Type B pancreatic cell (in vitro differentiated cells): ENCODE measurements around the gene COPZ2. TPM values are rescaled to one million over a fixed set of nuclear protein-coding genes. Genes with fewer than 3 reads are reported as not detected.

Experiments used
- DNase-seq: peaks from one replicate; pipeline ENCODE4 v3.0.0; 2021; ENCODE audit warnings: mixed read lengths; ENCODE audit not compliant: unreplicated experiment; ENCODE audit errors: extremely low spot score
- H3K27ac Mint-ChIP-seq: 2 replicates; pipeline ENCODE4 v1.8.0; 2021; ENCODE audit warnings: mild to moderate bottlenecking, mixed read lengths
- H3K27me3 Mint-ChIP-seq: 2 replicates; pipeline ENCODE4 v1.8.0; 2021; ENCODE audit warnings: mixed read lengths
- H3K36me3 Mint-ChIP-seq: 2 replicates; pipeline ENCODE4 v1.8.0; 2021; ENCODE audit warnings: mixed read lengths
- H3K4me1 Mint-ChIP-seq: one replicate; pipeline ENCODE4 v1.8.0; 2021; ENCODE audit warnings: mixed read lengths; ENCODE audit not compliant: unreplicated experiment
- H3K4me3 Mint-ChIP-seq: 2 replicates; pipeline ENCODE4 v1.8.0; 2021; ENCODE audit warnings: mild to moderate bottlenecking, mixed read lengths
- H3K9me3 Mint-ChIP-seq: 2 replicates; pipeline ENCODE4 v1.8.0; 2021; ENCODE audit warnings: mixed read lengths
- CTCF ChIP-seq: fragments of 200-600 bp; sonication (generic); conservative IDR thresholded peaks from 2 replicates; pipeline ENCODE4 v1.5.0; 2021; ENCODE audit warnings: antibody characterized with exemption, mild to moderate bottlenecking
- total RNA-seq: library from RNA; stranded (reverse); gene quantifications from 2 replicates; pipeline ENCODE4 v1.2.1, GENCODE V29; 2021; ENCODE audit warnings: low replicate concordance

COPZ2 gene
- total RNA-seq, 1 donor from 2014 or later, result 5.7 TPM

DNA sequence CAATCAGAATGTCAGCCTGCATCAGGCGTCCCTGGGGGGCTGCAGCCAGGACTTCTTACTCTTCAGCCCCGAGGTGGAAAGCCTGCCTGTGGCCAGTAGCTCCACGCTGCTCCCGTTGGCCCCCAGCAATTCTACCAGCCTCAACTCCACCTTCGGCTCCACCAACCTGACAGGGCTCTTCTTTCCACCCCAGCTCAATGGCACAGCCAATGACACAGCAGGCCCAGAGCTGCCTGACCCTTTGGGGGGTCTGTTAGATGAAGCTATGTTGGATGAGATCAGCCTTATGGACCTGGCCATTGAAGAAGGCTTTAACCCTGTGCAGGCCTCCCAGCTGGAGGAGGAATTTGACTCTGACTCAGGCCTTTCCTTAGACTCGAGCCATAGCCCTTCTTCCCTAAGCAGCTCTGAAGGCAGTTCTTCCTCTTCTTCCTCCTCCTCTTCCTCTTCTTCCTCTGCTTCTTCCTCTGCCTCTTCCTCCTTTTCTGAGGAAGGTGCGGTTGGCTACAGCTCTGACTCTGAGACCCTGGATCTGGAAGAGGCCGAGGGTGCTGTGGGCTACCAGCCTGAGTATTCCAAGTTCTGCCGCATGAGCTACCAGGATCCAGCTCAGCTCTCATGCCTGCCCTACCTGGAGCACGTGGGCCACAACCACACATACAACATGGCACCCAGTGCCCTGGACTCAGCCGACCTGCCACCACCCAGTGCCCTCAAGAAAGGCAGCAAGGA is 21.0 kb upstream of the COPZ2 start:
- no peak for TF ChIP-seq CTCF
- H3K9me3 Mint-ChIP-seq, result no peaks in the 10 kb centered on the region
- peaks cover 28% of the 10 kb centered on the region for H3K36me3 Mint-ChIP-seq
- no peak overlapping the region for H3K4me3 Mint-ChIP-seq
- no peaks in the 10 kb centered on the region for H3K27me3 Mint-ChIP-seq
- no peak overlapping the region for H3K27ac Mint-ChIP-seq
- no peak for DNase-seq
- peaks cover 16% of the 10 kb centered on the region for H3K4me1 Mint-ChIP-seq

GRCh38 chr17:48057626-48058025 is 20.0 kb upstream of the COPZ2 start:
- Mint-ChIP-seq H3K4me3 (no peak overlapping the region), H3K4me1 (peaks cover 25% of the 10 kb centered on the region), H3K27me3 (no peaks in the 10 kb centered on the region), H3K36me3 (peaks cover 28% of the 10 kb centered on the region), H3K9me3 (no peaks in the 10 kb centered on the region), H3K27ac (no peak overlapping the region)
- no peak for DNase-seq
- TF ChIP-seq CTCF, result no peak

DNA sequence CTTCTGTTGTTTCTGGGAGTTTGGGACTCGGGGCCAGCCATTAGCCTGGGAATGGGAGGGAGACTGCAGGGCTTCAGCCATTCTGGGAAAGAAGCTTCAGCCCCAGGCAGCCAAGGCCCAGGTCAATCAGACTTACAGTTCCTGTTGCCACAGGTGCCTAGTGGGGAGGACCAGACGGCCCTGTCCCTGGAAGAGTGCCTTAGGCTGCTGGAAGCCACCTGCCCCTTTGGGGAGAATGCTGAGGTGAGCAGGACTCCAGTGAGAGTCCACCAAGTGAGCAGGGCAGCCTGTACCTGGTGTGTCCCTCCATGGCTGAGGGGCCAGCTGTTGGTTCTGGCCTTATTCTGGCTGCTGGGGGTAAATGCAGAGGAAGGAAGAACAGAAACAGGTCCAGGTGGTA is 19.3 kb upstream of the COPZ2 start:
- no peaks in the 10 kb centered on the region for H3K27me3 Mint-ChIP-seq
- H3K36me3 Mint-ChIP-seq, result peaks cover 24% of the 10 kb centered on the region
- H3K4me3 Mint-ChIP-seq, result no peak overlapping the region
- no peak for TF ChIP-seq CTCF
- H3K27ac Mint-ChIP-seq, result no peak overlapping the region
- H3K4me1 Mint-ChIP-seq, result peaks cover 32% of the 10 kb centered on the region
- H3K9me3 Mint-ChIP-seq, result no peaks in the 10 kb centered on the region
- DNase-seq, result no peak

- no peaks in the 10 kb centered on the region for H3K27me3 Mint-ChIP-seq
- TF ChIP-seq CTCF, result no peak
- DNase-seq, result no peak
- peak overlapping the region; percentile 71 for H3K27ac Mint-ChIP-seq
- peaks cover 38% of the 10 kb centered on the region for H3K4me1 Mint-ChIP-seq
- no peaks in the 10 kb centered on the region for H3K9me3 Mint-ChIP-seq
- H3K36me3 Mint-ChIP-seq, result peaks cover 21% of the 10 kb centered on the region
- H3K4me3 Mint-ChIP-seq, result peak overlapping the region; percentile 18
Measured at GRCh38 chr17:48056246-48056745, 18.7 kb upstream of the COPZ2 start.

DNA sequence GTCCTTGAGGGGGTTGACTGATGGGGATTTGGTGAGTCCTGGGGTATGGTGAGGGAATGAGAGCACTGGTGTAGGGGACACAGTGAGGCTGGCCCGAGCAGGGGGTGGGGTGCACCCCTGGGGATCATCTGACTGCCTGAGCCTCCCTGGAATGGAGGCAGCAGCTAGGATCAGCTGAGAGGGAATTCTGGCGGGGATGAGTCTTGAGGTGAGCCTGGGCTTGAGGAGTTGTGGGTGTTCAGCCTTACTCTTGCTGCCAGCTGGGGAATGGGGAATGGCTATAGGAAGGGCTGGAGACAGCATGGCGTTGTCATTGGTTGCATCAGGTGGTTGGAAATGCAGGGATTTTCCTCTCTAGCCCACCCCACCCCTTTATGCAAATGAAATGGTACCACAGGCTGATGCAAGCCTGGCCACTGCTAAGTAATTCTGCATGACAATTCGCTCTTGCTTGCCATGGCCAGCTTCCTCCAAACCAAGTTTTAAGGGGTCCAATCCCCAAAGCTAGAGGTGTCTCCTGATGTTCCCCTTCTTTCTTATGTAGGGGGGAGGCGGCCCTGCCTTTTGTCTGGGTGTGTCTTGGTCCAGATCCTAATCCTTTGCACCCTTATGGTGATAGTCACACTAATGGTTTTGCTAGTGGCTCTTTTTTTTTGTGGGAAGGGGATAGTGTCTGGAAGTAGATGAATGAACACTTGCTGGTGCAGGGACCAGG is 18.1 kb upstream of the COPZ2 start:
- Mint-ChIP-seq H3K4me1 (peaks cover 44% of the 10 kb centered on the region), H3K27me3 (no peaks in the 10 kb centered on the region), H3K4me3 (peak overlapping the region; percentile 73), H3K36me3 (peaks cover 21% of the 10 kb centered on the region), H3K9me3 (no peaks in the 10 kb centered on the region), H3K27ac (peak overlapping the region; percentile 71)
- TF ChIP-seq CTCF, result no peak
- no peak for DNase-seq
